ENCODE measurements around the gene LIMK2. TPM values are rescaled to one million over a fixed set of nuclear protein-coding genes. Genes with fewer than 3 reads are reported as not detected.
"Not testable (repeated sequence)": the region's sequence is repeated elsewhere in the genome, so short reads cannot be mapped to it uniquely, and the experiment has no call there.

LIMK2 gene
- 23.0 TPM for polyA plus RNA-seq (2013, experiment 1 of 2; ENCODE audit: insufficient read length)
- 25.7 TPM for polyA plus RNA-seq (2013, experiment 2 of 2; ENCODE audit: insufficient read length)

DNA sequence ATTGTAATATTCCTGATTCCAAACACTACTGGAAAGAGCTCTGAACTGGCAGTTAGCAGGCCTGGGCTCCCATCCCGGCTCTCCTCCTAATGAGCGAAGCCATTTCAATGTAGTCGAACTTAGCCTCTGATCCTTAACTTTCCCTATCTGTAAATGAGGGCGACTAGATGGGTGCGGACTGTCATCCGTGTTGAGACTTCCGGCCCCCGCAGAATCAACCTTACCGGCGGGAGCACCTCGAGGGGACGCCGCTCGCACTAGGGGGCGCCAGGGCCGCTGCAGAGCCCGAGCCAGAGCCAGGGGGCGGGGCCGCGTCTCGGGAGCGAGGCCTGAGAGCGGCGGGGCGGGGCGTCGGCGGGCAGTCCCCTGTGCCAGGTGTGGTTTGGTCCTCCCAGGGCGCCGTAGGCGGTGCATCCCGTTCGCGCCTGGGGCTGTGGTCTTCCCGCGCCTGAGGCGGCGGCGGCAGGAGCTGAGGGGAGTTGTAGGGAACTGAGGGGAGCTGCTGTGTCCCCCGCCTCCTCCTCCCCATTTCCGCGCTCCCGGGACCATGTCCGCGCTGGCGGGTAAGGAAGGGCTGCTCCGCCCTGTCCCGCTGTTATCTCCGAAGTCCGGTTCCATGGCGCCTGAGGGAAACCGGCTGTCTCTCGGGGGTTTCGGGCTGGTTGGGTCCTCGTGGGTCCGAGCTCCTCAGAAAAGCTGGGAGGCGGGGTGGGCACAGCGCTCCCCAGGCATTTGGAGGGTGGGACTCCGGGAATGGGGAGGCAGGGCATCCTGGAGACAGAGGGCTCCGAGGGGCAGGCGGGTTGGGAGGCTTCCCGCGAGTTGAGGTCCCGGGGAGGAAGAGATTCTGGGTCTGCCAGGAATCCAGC, at the start of gene LIMK2:
TSS of gene LIMK2 (plus strand) at position 437 of the 869 bp plus-strand sequence. CDS start at position 548, 111 bp downstream.
- peak; percentile 84 for DNase-seq

DNA sequence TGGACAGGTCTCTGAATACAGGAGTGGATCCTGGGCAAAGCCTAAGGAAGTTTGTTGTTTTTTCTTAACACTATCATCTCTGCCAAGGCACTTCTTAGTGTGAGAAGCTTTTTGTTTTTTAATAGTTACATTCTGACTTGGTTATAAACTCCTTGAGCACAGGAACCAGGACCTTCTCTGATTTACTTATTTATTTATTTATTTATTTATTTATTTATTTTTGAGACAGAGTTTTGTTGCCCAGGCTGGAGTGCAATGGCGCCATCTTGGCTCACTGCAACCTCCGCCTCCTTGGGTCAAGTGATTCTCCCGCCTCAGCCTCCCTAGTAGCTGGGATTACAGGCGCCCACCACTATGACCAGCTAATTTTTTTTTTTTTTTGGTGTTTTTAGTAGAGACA, 41.1 kb upstream of the LIMK2 start:
- DNase-seq, result no peak

DNA sequence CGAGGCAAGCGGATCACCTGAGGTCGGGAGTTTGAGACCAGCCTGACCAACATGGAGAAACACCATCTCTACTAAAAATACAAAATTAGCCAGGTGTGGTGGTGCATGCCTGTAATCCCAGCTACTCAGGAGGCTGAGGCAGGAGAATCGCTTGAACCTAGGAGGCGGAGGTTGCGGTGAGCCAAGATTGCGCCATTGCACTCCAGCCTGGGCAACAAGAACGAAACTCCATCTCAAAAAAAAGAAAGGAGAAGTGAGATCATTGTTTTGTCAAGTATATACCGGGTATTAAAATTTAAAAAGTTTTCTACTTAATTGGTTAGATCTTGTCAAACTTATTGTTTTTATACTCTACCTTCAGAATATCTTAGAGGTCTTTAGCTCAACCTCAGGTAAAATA, 40.4 kb upstream of the LIMK2 start:
- DNase-seq, result not testable (repeated sequence)

DNA sequence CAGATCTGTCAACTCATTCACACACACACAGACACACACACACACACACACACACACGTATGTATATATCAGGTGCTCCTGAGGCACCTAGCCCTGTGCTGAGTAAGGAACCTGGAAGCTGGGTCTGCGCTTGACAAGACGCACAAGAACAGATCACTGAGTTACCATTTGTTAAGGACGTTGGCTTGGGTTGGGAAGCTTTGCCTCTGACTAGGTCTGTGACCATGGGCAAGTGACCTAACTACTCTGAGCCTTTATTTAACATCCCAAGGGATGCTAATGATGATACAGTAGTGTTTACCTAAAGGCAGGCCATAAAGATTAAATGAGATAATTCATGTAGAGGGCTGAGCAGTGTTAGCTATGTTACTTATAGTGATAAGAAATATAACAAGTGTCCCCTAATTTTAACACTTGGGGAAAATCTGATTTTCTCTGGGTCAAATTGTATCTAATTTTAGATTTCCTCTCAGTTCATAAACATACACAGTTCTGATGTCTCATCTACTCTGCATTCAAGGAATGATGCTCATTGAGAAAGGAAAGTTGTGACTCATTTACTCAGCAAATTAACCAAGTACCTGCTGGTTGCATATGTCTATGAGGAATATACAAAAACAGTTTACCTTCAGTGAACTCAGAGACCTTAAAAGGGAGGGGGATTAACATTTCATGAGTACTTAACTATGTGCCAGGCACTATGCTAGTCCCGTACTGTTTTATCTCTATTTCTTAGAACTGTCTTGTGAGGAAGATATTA, 38.5 kb upstream of the LIMK2 start:
- DNase-seq, result peak; percentile 81

DNA sequence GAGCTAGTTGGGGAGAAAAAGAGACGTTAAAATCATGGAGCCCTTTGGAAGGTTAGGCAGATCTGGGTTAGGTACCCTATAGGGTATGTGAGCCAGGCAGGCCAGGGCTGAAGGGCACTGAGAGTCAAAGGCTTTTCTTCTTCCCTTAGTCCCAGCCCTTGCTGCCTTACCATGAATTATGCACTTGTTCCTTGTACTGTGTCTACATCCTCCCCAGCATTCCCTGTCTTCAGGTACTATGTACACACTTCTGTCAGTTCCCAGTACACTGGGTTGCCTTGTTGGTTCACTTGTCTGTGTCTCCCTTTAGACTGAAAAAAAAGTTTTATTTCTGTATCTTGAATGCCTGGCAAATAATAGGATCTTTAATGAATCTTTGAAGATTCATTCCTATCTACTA, 35.2 kb upstream of the LIMK2 start:
- DNase-seq, result no peak

DNA sequence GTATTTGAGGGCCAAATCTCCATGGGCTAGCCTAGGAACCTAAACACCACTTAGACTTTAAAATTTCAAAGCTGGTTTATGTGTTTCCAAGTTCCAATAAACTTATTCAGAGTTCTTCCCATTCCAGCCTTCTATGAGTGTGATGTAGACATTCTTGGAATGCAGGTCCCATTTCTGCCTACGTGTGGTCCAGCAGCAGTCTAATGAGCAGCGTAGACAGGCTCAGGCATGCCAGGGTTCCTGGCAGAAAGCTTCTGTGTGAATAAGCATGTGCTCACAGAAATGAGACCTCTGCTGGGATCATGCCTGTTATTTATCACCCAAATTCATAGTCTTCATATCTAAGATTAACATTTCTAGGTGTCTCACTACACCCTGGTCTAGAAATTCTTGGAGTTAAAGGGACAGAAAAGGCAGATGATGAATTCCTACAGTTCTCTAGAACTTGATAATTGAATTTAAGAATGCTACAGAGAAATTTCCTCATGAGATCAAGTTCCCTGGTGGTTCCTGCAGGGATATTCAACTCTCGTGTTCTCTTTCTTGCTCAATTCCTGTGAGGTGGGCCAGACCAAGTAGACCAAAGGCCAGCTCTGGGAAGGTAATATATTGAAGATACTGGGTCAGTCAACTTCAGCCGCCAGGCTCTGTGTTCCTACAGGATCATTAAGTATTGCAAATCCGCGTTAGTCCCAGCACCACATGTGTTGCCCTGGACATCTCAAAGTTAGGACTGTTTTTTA, 34.5 kb upstream of the LIMK2 start:
- DNase-seq, result peak; percentile 96

DNA sequence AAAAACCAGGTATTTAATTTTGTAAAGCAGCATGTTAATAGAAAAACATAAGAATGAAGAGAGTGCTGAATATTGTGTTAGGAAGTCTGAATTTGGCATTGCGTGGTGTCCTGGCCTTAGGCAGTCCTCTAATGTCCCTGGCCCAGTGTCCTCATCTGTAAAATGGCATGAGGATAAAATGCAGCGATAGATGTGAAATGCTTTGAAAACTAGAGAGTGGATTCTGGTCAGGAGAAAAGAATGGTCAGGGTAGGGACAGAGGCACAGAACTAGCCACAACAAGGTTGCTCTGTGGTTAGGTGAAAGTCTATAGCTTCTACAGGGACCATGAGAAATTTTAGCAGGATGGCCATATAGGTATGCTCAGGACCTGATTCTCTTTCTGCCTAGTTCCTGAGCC, 33.2 kb upstream of the LIMK2 start:
- DNase-seq, result no peak

DNA sequence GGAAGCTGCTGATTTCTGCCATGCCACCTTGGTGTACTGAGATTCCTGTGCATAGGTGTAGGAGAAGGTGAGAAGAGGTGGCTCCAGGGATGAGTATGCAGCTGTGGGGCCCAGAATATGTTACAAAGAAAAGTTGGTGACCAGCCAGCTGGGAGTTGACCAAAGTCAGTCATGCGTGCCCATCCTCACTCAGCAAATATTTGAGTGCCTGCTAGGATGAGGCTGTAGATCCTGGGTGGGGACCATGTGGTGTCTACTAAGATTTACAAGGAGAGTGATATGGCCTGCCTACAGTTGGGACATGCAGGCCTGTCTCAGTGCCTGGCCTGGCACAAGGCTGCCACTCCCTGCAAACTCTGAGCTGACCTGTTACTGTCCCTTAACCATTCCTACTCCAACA, 32.8 kb upstream of the LIMK2 start:
- peak; percentile 58 for DNase-seq

DNA sequence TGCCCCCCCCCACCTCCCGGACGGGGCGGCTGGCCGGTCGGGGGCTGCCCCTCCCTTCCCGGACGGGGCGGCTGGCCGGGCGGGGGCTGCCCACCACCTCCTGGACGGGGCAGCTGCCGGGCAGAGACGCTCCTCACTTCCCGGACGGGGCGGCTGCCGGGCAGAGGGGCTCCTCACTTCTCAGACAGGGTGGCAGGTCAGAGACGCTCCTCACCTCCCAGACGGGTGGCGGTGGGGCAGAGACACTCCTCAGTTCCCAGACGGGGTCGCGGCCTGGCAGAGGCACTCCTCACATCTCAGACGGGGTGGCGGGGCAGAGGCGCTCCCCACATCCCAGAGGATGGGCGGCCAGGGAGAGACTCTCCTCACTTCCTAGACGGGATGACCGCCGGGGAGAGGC, 28.1 kb upstream of the LIMK2 start:
- no peak for DNase-seq

DNA sequence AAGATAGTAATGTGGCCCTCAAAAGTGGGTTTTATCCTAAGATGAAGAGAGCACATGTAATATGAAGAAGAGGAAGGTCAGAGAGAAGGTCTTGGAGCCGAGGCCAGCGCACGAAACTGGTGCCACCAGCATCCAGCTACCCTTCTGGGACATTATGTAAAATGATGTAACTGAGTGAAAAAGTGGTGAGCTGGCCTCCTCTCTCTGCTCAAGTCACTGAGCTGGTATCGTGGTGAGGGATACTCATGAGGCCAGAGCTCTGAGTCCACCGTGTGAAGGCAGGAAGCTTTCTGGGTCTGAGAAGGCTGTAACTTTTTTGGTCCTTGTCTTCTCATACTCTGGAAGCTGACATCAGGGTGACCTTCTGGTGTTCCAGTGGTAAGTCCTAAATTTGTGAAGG, 27.0 kb upstream of the LIMK2 start:
- DNase-seq, result peak; percentile 62

DNA sequence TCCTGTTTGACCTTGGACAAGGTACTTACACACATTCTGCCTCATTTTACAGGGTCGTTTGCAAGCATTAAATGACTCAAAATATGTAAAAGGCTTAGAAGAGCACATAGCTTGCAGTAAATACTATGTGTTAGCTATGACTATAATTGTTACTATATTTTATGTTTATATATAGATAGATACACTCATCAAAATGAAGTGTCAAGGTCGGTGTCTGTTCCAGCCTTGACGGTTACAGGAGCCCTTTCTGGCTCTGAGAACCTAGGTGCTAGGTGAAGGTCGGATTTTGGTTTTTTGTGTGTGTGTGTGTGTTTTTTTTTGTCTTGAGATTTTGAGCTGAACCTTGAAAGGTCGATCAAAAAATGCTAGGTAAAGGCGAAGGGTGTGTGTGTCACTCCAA, 24.5 kb upstream of the LIMK2 start:
- DNase-seq, result no peak

DNA sequence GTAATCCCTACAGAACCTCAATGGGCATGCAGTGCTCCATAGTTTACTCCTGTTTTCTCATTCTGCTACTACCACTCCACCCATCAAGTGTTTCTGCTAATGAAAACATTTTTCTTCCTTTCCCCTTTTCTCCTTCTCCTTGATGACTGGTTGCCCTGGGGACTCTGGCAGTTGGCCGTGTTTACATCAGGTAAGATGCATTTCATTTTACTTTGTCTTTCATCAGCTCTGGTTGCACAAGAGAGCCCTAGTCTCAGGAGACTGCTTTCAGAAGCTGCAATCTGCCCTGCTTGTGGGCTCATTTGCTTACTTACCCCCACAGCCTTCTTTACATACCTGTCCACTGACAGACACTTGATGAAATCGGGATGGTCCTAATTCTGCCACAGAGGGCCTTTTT, 19.6 kb upstream of the LIMK2 start:
- DNase-seq, result peak; percentile 76

DNA sequence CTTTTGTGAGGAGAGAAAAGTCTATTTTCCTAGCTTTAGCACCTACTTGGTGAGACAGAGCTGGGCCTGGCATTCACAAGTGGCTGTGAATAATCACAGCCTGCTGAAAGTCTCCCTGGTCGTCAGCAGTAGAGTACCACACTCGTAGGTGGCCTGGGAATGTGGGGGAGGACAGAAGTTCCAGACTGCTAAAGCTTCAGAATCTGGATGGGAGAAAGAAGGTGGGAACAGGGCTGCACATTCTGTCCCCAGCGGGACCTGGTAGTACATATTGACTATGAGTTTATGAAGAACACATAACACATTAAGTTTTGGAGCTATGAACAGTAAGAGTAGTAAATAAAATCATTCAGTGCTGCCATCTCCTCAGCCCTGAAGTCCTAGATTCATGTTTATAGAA, 19.0 kb upstream of the LIMK2 start:
- DNase-seq, result no peak

DNA sequence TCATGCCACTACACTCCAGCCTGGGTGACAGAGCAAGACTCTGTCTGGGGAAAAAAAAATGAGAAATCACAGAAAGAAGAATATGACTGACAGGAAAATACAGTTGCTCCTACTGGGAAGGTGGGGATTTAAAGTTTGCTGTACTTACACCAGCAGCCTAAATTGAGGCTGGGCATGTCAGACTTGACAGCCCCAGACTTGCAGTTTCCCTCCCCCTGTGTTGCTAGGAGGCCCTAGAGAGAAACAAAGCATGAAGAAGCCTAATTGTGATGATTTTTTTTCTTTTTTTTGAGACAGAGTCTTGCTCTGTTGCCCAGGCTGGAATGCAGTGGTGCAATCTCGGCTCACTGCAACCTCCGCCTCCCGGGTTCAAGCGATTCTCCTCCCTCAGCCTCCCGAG, 17.4 kb upstream of the LIMK2 start:
- DNase-seq, result not testable (repeated sequence)

DNA sequence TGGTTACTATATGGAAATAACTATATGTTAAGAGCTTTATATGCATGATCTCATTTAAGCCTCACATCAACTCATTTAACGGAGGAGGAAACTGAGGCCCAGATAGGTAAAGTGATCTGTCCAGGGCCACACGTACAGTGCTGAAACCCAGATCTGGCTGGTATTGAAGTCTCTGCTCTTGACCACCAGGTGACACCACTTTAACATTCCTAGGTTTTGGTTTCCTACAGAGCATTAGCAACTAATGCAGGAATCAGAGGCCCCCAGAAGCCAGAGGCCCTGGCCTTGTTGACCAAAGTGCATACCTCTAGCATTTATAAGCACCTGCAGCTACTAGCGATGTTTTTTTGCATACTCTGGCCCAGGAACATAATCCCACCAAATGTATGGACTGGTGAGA, 12.9 kb upstream of the LIMK2 start:
- DNase-seq, result no peak

DNA sequence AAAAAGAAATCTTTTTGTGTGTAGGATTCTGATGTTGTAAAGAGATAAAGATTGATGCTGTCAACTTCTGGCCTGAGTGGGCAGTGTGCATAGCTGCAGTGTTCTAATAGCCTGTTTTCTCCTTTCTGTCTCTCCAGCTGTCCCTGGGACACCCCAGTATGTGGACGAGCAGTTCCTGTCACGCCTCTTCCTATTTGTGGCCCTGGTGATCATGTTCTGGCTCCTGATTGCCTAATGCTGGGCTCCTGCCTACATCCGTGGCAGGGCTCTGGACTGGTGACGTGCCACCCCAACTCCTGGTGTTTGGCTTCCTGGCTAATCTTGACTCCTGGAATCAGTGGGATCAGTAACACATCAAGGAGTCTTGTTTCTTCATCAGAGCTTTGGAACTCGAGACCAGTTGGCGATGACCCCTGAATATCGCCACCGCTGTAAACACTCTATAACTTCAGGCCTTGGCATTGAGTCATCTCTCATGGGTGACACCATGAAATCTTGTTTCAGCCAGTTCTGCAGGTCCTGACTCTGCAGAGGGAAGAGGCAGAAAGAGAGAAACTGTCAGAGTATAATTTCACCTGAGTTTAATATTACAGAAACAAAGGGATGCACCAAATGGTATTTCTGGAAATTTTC, 7.6 kb upstream of the LIMK2 start:
- DNase-seq, result not testable (repeated sequence)

DNA sequence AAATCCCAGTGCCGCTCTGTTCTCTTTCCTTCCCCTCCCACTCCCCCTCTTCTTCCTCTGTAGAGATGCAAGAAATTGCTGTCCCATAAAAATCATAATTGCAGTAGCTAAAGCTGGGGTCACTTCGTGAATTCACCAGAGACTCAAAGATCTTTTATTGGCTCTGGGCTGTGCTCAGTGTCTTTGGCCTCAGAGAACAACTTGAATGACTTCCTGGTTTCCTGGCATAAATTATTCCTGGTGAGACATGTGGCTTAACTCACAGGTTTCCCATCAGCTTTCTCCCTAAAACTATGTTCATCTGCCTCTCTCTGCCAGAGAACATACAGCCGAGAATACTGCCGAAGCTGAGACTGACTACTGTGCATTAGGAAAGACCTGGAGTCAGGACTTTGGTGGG, 7.0 kb upstream of the LIMK2 start:
- DNase-seq, result not testable (repeated sequence)

DNA sequence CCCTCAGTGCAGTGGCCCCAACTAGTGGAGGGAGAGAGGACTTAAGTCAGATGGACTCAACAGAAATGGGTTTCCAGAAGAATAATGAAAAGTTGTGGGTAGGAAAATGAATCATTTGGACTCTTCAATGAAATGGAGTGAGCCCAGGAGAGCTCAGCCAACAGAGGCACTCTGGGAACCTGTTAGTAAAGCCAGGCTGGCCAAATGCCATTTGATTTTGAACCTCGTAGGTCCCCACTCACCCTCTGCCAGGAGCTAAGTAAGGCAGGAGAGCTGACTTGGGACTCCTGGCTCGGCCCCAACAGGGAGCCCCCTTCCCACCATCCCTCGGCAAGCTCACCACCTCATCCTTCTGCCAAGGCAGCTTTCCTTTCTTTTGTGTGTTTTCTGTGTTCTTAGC, 5.6 kb upstream of the LIMK2 start:
- DNase-seq, result not testable (repeated sequence)

DNA sequence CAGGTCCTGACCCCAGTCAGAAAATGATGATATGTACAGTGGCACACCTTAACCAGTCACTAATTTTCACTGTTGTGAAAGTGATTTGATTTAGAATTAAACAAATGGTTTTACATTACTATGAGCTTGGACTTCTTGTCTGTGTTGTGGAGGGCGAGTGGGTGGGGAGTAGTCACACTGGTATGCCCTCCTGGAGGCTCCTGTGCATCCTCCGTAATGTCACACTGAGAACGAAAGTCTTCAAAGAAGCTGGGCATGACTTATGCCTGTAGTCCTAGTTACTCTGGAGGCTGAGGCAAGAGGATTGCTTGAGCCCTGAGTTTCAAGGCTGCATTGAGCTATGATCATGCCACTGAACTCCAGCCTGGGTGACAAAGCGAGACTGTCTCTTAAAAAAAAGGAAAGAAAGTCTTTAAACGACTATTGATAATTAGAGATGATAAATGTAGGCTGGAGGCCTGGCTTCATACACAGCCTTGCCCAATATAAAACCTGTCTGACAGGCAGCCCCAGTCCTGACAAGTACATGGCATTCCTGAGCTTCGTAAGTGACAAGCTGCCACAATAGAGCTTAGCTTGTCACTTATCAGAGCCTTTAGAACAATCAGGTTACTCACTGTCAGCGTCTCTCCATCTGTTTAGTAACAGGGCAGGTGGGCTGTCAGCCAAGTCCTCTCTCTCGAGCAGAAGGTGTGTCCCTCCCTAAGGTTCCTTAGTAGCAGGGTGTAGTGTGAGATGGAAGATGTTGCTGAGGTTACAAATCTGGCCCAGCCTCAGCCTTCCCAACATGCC, 5.0 kb upstream of the LIMK2 start:
- DNase-seq, result no peak

DNA sequence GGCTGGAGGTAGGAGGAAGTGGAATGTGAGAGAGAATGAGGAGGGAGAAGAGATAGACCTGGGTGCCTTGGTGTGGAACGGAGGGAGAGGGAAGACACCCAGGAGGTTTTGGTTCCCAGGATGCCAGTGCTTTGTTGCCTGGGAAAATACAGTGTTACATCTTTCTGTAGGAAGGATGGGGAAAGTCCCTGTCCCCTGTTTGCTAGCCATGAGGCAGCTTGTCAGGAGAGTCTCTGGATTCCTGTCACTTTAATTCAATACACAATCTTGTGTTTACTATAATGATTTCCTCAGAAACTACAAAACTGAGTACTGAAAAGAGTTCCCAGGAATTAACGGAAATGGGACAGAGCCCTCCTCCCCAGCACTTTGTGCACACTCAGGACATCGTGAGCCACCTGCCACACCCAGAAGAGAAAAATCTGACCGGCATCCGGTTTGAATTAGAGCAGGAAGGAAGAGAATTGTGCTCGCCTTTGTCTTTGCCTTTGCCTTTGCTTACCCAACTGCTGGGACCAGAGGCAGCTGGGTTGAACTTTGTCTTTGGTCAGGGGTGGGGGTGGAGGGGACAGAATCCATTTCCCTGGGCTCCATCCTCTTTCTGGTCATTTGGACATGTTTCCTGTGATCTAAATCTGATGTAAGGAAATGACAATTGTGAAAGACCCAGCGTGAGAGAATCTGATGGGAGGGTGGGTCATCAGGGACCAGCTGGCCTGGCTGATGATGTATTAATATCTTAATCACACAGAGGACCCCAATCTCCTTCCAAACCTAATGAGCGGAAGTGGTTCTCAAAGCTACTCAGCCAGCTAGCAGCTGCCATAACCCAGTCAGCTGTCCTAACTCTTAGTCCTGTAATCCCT, 1.3 kb upstream of the LIMK2 start:
- peak; percentile 18 for DNase-seq

DNA sequence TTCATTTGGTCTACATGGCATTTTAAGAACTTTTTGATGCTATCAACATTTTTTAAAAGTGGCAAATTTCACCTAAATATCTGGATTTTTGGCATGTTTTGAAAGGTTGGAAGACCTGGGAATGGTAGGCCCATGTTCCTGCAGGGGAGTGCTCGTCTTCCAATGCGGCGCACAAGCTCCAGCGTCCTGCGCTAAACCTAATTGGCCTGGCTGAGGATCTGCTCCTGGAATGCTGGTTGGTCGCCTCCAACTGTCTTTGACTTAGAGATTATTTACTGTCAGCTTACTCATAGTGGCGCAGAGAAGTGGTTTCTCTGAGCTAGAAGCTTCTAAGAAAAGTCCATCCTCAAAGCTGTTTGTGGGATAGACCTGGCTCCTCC, 626 bp upstream of the LIMK2 start:
- no peak for DNase-seq

Data from fibroblast of skin of abdomen (primary cell).